Measurements from ENCODE around the gene STMN3.

- TF ChIP-seq CTCF (IDR thresholded peaks at IDR 0.05) (no peak), CBFB (CRISPR knock-in tag; IDR thresholded peaks at IDR 0.05; ENCODE audit: low read depth) (no peak), ZNF263 (CRISPR knock-in tag; IDR thresholded peaks at IDR 0.05; ENCODE audit: low read depth) (no peak), NR2C2 (CRISPR knock-in tag; IDR thresholded peaks at IDR 0.05) (no peak), IRF2 (CRISPR knock-in tag; IDR thresholded peaks at IDR 0.05; ENCODE audit: borderline replicate concordance, low read depth) (no peak)
- TF ChIP-seq, protein P1, sequence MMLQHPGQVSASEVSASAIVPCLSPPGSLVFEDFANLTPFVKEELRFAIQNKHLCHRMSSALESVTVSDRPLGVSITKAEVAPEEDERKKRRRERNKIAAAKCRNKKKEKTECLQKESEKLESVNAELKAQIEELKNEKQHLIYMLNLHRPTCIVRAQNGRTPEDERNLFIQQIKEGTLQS (CRISPR knock-in tag; conservative IDR thresholded peaks at IDR 0.05) = no peak
Observed at GRCh38 chr20:63675681-63676368, 22.6 kb upstream of the STMN3 start.

Data from WTC11 (cell line).